Transverse colon (tissue), 3 donors: ENCODE measurements around the gene PEX14.

Experiments
- CTCF ChIP-seq, 5 experiments: fragments of 200-600 bp in 3 of 5; fragments of 450-650 bp in 2 of 5; sonication (generic) in 3 of 5; IDR thresholded peaks; 1 replicate in 2 of 5; 2 replicates in 3 of 5; pipeline ENCODE4 v1.5.1; 2016 to 2017; ENCODE audit warnings: antibody characterized with exemption in 5 of 5, inconsistent platforms in 3 of 5, mild to moderate bottlenecking in 2 of 5, moderate library complexity in 1 of 5
- EP300 ChIP-seq: sonication (generic); formaldehyde crosslinking; IDR thresholded peaks from one replicate; pipeline ENCODE4 v1.6.1; 2017; ENCODE audit warnings: antibody characterized with exemption, low read depth
- POLR2A ChIP-seq: fragments of 450-650 bp; IDR thresholded peaks from one replicate; pipeline ENCODE4 v1.6.1; 2016; ENCODE audit warnings: antibody characterized with exemption, mild to moderate bottlenecking, moderate library complexity

- TF ChIP-seq POLR2A, result no peak
- peak; percentile 91 to 97 (median 92) for TF ChIP-seq CTCF (IDR thresholded peaks at IDR 0.05)
- no peak for TF ChIP-seq EP300
Measured at GRCh38 chr1:10494754-10495474, 20.2 kb downstream of the PEX14 start.
